OCI-LY1 (cell line): ENCODE results near the gene GALNT7.

Experiments used
- H2AFZ ChIP-seq: fragments of 200-600 bp; sonication (generic), shearing (Covaris generic); 2 replicates; pipeline ENCODE4 v1.6.0; 2014; ENCODE audit warnings: antibody characterized with exemption, mild to moderate bottlenecking, low read length
- H3F3A ChIP-seq: fragments of 200-600 bp; sonication (generic), shearing (Covaris generic); 2 replicates; pipeline ENCODE4 v1.6.0; 2014; ENCODE audit warnings: mild to moderate bottlenecking, antibody characterized with exemption, low read length, moderate library complexity; ENCODE audit not compliant: insufficient read depth
- H3K27ac ChIP-seq: fragments of 200-600 bp; sonication (generic); 2 replicates; pipeline ENCODE4 v1.5.1; 2014; ENCODE audit warnings: low read length, mixed run types, mild to moderate bottlenecking, low read depth; ENCODE audit not compliant: poor library complexity, severe bottlenecking
- H3K27me3 ChIP-seq: fragments of 200-600 bp; sonication (generic); 2 replicates; pipeline ENCODE4 v1.6.0; 2014; ENCODE audit warnings: antibody characterized with exemption, mild to moderate bottlenecking, low read length, moderate library complexity; ENCODE audit not compliant: insufficient read depth
- H3K36me3 ChIP-seq: fragments of 200-600 bp; sonication (generic); 2 replicates; pipeline ENCODE4 v1.6.1; 2014; ENCODE audit warnings: mild to moderate bottlenecking, antibody characterized with exemption, low read length, moderate library complexity, mixed read lengths; ENCODE audit not compliant: insufficient read depth
- H3K4me1 ChIP-seq: fragments of 200-600 bp; sonication (generic); 2 replicates; pipeline ENCODE4 v1.5.1; 2014; ENCODE audit warnings: mild to moderate bottlenecking, low read length, moderate library complexity; ENCODE audit not compliant: insufficient read depth, severe bottlenecking
- H3K4me2 ChIP-seq: fragments of 200-600 bp; sonication (generic), shearing (Covaris generic); 2 replicates; pipeline ENCODE4 v1.6.1; 2014; ENCODE audit warnings: low read length
- H3K4me3 ChIP-seq: fragments of 200-600 bp; sonication (generic); 2 replicates; pipeline ENCODE4 v1.5.1; 2014; ENCODE audit warnings: low read length, low read depth, mild to moderate bottlenecking, mixed read lengths; ENCODE audit not compliant: poor library complexity, severe bottlenecking
- H3K79me2 ChIP-seq: fragments of 200-600 bp; shearing (Covaris generic); 2 replicates; pipeline ENCODE4 v1.6.1; 2016; ENCODE audit warnings: mixed run types, low read length, mixed read lengths; ENCODE audit not compliant: insufficient read depth
- H3K9ac ChIP-seq: fragments of 200-600 bp; sonication (generic), shearing (Covaris generic); 2 replicates; pipeline ENCODE4 v1.6.1; 2014; ENCODE audit warnings: mild to moderate bottlenecking, low read length, mixed read lengths
- H3K9me2 ChIP-seq: fragments of 200-600 bp; sonication (generic), shearing (Covaris generic); 2 replicates; pipeline ENCODE4 v1.6.1; 2014; ENCODE audit warnings: low read depth, mild to moderate bottlenecking, low read length, mixed read lengths
- H3K9me3 ChIP-seq: fragments of 200-600 bp; shearing (Covaris generic); 2 replicates; pipeline ENCODE4 v1.6.1; 2014; ENCODE audit warnings: low read length, mixed read lengths
- H4K20me1 ChIP-seq: fragments of 200-600 bp; sonication (generic), shearing (Covaris generic); 2 replicates; pipeline ENCODE4 v1.6.0; 2016; ENCODE audit warnings: mild to moderate bottlenecking, low read length; ENCODE audit not compliant: insufficient read depth
- EZH2 ChIP-seq: fragments of 200-600 bp; sonication (generic), shearing (Covaris generic); IDR thresholded peaks from 2 replicates; pipeline ENCODE4 v1.8.0; 2017; ENCODE audit warnings: borderline replicate concordance, mixed run types, mild to moderate bottlenecking, antibody characterized with exemption, low read length, moderate library complexity, mixed read lengths
- TF ChIP-seq, protein P1 (sequence below): fragments of 200-600 bp; sonication (generic), shearing (Covaris generic); IDR thresholded peaks from 2 replicates; pipeline ENCODE4 v1.5.1; 2017; ENCODE audit warnings: mild to moderate bottlenecking, antibody characterized with exemption, low read length, moderate library complexity, mixed read lengths

Gene GALNT7

DNA sequence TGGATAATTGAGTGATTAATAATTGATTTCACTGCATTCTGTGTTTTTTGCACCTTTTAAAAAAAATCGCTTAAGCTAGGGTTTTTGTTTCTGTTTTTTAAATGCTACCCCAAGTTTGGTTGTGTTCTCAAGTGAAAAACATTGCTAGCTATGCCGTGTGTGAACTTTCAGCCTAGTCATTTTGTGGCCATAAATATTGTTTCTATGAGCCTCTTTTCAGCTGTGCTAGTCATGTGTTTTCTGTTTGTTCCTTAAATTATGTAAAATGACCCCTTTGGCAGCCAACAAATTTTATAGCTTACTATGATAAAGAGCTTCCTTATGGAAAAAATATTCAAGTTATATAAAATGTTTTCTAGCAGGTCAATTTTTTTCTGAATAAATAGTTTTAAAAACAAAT lies 59.1 kb downstream of the GALNT7 start:
- Histone ChIP-seq H3K9me2 (no peaks in the 10 kb centered on the region), H3K27me3 (no peaks in the 10 kb centered on the region), H3K4me3 (no peak overlapping the region), H4K20me1 (no peaks in the 10 kb centered on the region), H3K27ac (no peak overlapping the region), H3K9ac (no peak overlapping the region), H3K79me2 (peaks cover 20% of the 10 kb centered on the region), H3K9me3 (no peaks in the 10 kb centered on the region), H2AFZ (no peak overlapping the region), H3K4me1 (peaks cover 42% of the 10 kb centered on the region), H3K36me3 (peaks cover 16% of the 10 kb centered on the region), H3K4me2 (no peak overlapping the region), H3F3A (no peaks in the 10 kb centered on the region)
- TF ChIP-seq, protein P1, sequence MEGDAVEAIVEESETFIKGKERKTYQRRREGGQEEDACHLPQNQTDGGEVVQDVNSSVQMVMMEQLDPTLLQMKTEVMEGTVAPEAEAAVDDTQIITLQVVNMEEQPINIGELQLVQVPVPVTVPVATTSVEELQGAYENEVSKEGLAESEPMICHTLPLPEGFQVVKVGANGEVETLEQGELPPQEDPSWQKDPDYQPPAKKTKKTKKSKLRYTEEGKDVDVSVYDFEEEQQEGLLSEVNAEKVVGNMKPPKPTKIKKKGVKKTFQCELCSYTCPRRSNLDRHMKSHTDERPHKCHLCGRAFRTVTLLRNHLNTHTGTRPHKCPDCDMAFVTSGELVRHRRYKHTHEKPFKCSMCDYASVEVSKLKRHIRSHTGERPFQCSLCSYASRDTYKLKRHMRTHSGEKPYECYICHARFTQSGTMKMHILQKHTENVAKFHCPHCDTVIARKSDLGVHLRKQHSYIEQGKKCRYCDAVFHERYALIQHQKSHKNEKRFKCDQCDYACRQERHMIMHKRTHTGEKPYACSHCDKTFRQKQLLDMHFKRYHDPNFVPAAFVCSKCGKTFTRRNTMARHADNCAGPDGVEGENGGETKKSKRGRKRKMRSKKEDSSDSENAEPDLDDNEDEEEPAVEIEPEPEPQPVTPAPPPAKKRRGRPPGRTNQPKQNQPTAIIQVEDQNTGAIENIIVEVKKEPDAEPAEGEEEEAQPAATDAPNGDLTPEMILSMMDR, result no peak
- no peak for TF ChIP-seq EZH2

DNA sequence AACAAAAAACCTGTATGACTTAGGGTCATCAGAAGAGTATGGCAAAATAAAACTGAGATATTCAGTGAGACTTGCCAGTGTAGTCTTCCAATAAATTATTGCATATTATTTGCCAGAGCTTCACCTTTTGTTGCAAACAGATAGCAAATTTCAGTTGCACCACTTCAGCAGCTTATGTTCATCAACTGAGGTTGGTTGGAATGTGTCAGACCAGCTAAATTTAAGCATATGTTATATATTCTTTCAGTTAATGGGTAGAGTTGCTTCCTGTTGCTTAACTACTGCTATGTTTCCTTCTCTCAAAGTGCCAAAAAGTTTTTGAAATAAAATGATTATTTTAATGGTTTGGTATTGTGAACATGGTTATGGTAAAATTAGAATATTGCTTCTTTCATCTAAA lies 61.5 kb downstream of the GALNT7 start:
- Histone ChIP-seq H2AFZ (no peak overlapping the region), H3K4me2 (no peak overlapping the region)

DNA sequence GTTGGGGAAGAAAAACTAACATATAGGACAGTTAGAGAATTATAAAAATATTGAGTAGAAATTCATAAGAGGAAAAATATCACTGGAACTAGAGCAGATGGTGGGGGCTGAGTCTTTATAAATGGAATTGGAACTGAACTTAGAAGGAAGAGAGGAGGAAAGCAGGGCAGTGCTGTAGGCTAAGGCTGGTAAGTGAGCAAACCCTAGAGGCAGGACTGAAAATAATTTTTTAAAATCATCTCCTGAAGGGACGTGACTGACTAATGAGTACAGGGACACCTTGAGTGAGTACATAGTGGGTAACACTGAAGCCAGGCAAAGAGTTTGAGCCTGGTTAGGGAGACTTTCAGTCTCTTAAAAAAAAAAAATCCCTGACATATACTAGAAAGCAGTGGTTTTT lies 63.3 kb downstream of the GALNT7 start:
- Histone ChIP-seq H3K4me1 (peaks cover 53% of the 10 kb centered on the region), H3K79me2 (peaks cover 6% of the 10 kb centered on the region; the same call in 1 of the 2 replicates), H3K9me2 (no peaks in the 10 kb centered on the region), H3K36me3 (peaks cover 36% of the 10 kb centered on the region), H3F3A (no peaks in the 10 kb centered on the region), H3K9me3 (no peaks in the 10 kb centered on the region), H3K27ac (peak overlapping the region; percentile 26), H3K27me3 (no peaks in the 10 kb centered on the region), H3K4me3 (no peak overlapping the region), H3K9ac (no peak overlapping the region), H2AFZ (no peak overlapping the region), H4K20me1 (no peaks in the 10 kb centered on the region), H3K4me2 (no peak overlapping the region)
- TF ChIP-seq, protein P1, result peak; percentile 33; the same call in 1 of the 2 replicates
- no peak for TF ChIP-seq EZH2

More for the DNA sequence above, 61.5 kb downstream of the GALNT7 start:
- H3K4me1 ChIP-seq, result peaks cover 42% of the 10 kb centered on the region
- H3K79me2 ChIP-seq, result peaks cover 10% of the 10 kb centered on the region; the same call in 1 of the 2 replicates
- H4K20me1 ChIP-seq, result no peaks in the 10 kb centered on the region
- H3K9ac ChIP-seq, result no peak overlapping the region
- TF ChIP-seq, protein P1, result no peak
- TF ChIP-seq EZH2, result no peak
- H3K9me3 ChIP-seq, result no peaks in the 10 kb centered on the region
- no peak overlapping the region for H3K4me3 ChIP-seq
- no peaks in the 10 kb centered on the region for H3K27me3 ChIP-seq
- H3K9me2 ChIP-seq, result no peaks in the 10 kb centered on the region
- no peak overlapping the region for H3K27ac ChIP-seq
- H3K36me3 ChIP-seq, result peaks cover 31% of the 10 kb centered on the region
- H3F3A ChIP-seq, result no peaks in the 10 kb centered on the region
